ENCODE results near the gene TRAPPC2.
"Not testable (repeated sequence)": the region's sequence is repeated elsewhere in the genome, so short reads cannot be mapped to it uniquely, and the experiment has no call there.

- TF ChIP-seq, protein P1, sequence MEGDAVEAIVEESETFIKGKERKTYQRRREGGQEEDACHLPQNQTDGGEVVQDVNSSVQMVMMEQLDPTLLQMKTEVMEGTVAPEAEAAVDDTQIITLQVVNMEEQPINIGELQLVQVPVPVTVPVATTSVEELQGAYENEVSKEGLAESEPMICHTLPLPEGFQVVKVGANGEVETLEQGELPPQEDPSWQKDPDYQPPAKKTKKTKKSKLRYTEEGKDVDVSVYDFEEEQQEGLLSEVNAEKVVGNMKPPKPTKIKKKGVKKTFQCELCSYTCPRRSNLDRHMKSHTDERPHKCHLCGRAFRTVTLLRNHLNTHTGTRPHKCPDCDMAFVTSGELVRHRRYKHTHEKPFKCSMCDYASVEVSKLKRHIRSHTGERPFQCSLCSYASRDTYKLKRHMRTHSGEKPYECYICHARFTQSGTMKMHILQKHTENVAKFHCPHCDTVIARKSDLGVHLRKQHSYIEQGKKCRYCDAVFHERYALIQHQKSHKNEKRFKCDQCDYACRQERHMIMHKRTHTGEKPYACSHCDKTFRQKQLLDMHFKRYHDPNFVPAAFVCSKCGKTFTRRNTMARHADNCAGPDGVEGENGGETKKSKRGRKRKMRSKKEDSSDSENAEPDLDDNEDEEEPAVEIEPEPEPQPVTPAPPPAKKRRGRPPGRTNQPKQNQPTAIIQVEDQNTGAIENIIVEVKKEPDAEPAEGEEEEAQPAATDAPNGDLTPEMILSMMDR (conservative IDR thresholded peaks at IDR 0.05; ENCODE audit: low read length) = not testable (repeated sequence)
- TF ChIP-seq EZH2phosphoT487 (IDR thresholded peaks at IDR 0.05; ENCODE audit: borderline replicate concordance) = not testable (repeated sequence)
Measured at GRCh38 chrX:13724878-13725277, 9.5 kb downstream of the TRAPPC2 start.
